NCI-H345 treated with DMSO at 0.1 percent for 48 hours (cell line): ENCODE results near the gene IGFN1.
"Not testable (repeated sequence)": the region's sequence is repeated elsewhere in the genome, so short reads cannot be mapped to it uniquely, and the experiment has no call there.

Source experiments
- DNase-seq: peaks from one replicate; lab custom pipeline; 2025; ENCODE audit not compliant: unreplicated experiment; lab: John Stamatoyannopoulos, UW

Gene IGFN1

DNA sequence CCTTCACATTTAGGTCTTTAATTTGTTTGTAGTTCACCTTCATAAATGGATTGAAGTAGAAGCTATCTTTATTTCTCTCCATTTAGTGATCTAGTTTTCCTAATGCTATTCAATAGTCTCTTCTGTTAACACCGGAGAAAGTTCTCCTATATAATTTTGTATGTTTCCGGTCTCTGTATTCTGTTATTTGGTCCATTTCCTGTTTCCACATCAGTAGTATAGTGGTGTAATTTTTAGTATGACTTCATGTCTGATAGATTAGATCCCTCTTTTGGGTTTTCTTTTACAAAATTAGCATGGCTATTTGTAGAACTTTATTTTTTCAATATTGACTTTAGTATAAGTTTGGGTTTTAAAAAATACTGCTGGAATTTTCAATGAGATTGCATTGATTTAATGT, 51.1 kb downstream of the IGFN1 start:
- DNase-seq: no peak

DNA sequence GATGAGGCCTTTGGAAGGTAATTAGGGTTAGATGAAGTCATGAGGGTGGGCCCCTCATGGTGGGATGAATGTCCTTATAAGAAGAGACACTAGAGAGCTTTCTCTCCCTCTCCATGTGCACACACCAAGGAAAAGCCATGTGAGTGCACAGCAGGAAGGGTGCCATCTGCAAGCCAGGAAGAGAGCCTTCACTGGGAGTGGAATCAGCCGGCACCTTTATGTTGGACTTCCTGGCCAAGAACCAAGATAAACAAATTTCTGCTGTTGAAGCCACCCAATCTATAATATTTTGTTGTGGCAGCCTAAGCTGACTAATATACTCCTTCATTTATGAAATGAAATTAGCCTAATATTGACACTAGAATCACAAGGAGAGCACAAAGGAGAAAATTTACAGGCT, 54.5 kb downstream of the IGFN1 start:
- DNase-seq: peak; percentile 55

DNA sequence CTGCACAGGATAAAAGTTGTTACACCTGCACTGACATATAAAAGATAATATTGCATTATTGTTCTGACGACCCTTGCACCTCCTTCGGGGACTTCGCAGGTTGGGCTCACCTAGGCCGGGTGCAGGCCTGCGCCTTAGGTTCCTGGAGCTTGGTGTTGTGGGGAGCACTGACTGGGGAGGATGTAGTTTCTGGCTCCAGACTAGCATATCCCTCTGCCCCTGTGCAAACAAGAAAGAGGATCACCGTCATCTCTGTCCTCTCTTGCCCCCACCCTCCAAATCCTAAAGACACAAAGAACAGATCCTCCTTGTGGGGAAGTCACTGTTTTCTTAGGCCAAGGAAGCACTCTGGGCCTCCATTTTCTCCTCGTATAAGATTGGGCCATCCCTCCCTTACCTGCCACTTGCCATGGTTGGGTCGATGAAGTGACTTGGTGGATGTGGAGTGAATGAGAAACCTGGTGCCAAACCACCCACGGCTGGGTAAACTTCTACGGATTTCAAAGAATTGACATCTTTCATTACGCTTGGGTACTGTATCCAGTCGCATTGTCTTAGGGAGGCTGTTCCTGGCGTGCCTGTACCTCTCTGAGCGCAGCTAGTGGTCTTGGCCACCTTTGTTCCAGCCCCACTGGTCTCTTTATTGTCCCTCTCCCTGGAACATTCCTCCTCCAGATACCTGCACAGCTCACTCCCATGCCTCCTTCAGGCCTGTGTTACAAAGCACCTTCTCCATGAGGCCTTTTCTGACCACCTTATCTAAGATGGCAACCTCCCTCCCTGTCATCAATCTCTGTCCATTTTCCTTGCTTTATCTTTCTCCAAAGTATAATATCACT, 58.3 kb downstream of the IGFN1 start:
- no peak for DNase-seq

DNA sequence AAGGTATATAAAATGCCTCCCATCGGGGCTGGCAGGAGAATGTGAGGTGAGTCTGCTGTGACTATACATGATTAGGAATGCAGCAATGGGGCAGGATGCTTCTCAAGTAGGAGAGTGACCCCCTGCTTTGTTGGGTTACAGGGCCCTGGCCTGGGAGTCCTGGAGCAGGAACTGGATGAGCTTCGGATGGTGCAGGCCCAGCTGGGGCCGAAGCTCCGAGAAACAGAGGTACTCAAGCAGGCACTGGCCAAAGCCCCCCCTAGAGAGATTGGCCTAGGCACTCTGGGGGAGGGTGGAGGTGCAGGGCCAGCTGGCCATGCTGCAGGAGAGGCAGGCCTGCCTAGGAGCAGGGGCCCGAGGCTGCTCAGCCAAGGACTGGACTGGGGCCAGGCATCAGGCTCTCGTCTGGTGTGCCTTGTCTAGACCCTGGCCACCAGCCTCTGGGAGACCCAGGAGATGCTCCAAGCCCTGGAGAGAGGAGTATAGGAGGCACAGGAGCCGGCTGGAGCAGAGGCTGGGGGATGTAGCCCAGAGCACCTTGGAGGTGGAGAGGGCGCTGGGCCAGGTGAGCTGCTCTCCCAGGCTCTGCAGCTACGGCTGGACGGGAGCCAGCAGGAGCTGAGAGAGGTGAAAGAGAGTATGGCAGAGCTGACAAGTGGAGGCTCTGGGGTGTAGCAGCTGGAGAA, 59.8 kb downstream of the IGFN1 start:
- peak; percentile 0 for DNase-seq

DNA sequence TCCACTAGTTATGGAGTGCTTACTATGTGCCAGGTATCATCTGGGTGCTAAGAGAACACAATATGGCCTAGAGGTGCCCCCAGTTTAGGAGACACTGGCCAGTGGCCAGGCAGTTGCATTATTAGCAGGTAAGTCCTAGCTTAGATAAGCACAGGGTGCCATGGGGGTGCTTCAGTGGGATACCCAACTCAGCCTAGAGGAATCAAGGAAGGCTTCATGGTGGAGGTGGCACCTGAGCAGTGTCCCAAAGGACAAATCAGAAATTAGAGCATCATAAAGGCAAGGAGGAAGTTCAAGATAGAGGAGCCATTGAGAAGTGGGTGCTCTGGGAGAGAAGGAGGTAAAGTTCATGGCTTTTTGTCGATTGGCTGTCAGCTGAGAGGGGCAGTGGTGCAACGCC, 60.8 kb downstream of the IGFN1 start:
- DNase-seq: no peak

DNA sequence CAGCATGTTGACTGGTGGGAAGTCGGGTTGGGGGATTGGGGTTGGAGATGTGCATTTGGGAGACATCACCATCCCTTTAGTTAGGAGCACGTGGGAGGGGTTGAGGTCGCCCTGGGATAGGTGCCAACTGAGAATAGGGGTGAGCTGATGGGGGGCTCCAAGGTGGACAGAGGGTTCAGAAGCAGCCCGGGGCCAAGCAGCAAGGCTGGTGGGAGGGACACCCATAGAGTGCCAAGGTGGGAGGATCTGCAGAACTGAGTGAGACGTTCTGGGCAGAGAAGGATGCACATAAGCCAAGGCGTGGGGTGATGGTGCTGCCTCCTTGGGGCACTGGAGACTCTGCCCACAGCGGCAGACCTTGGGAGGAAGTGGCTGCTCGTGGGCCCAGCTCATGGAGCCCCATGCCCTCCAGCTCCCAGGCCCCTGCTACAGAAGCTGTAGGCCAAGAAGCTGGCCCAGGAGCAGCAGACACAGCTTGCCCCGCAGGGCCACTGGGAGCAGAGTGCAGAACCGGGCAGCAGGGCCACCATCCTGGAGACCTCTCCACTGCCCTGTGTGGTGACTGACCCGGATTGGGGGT, 61.3 kb downstream of the IGFN1 start:
- DNase-seq: no peak

DNA sequence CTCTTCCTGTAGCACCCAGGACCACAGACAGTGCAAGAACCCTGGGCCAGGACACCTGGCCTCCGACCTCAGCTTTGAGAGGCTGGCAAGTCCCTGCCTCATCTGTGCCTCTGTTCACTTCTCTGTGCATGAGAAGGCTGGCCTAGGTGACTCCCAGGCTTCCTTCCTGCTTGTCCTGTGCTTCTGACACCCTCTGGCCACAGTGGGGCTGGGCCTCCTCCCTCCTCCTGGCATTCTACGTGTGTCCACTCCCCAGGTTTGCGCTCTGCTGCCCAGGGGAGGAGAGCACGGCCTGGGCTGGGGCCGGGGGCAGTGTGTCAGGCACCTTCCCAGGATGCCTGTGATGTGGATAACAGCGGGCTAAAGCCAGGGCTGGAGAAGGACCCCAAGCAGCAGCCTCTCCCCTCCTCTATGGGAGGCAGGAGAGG, 62.3 kb downstream of the IGFN1 start:
- no peak for DNase-seq

DNA sequence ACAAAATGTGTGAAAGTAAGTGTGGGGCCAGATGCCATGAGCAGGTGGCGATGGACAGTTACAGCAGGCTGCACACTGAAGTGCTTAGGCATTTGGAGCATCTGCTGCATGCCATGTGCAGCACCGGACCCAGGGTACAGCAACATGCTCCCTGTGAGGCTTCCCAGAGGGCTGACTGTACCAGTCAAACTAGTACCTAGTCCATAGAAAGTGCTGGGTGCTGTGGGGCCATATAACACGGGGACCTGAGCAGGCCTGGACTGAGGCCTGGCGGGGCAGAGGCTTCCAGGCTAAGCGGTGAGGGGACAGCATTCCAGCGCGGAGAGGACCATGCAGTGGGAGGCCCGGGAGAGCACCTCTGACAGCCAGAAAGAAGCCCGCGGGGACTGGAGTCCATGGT, 62.8 kb downstream of the IGFN1 start:
- no peak for DNase-seq

DNA sequence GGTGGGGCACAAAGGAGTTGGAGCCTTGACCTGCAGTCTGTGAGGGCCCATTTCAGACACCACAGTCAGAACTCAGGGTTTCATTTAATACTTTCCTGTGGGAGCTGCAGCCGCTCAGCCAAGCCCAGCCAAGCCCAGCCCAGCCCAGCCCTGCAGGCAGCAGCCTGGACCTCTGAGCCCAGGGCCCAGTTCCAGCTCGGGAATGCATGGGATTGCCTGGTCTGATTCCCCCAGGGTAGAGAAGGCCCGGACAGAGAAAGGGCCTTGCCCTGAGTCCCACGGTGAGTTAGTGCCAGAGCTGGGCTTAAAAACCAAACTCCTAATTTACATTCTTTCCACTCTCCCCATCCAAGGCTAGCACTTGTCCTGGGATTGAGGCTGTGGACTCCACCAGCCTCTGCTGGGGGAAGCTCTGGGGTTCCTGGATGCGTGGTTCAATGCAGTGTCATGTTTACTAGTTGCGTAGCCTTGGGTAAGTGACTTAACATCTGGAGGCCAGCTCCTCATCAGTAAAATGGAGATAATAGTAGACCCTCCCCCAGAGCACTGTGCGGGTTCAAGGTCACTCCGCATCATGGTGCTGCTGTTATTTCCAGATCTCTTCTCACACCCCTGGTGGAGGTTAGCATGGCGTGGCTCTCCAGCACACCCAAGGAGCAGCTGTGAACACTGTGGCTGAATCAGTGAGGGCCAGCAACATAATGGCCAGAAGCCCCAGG, 63.4 kb downstream of the IGFN1 start:
- DNase-seq: no peak

DNA sequence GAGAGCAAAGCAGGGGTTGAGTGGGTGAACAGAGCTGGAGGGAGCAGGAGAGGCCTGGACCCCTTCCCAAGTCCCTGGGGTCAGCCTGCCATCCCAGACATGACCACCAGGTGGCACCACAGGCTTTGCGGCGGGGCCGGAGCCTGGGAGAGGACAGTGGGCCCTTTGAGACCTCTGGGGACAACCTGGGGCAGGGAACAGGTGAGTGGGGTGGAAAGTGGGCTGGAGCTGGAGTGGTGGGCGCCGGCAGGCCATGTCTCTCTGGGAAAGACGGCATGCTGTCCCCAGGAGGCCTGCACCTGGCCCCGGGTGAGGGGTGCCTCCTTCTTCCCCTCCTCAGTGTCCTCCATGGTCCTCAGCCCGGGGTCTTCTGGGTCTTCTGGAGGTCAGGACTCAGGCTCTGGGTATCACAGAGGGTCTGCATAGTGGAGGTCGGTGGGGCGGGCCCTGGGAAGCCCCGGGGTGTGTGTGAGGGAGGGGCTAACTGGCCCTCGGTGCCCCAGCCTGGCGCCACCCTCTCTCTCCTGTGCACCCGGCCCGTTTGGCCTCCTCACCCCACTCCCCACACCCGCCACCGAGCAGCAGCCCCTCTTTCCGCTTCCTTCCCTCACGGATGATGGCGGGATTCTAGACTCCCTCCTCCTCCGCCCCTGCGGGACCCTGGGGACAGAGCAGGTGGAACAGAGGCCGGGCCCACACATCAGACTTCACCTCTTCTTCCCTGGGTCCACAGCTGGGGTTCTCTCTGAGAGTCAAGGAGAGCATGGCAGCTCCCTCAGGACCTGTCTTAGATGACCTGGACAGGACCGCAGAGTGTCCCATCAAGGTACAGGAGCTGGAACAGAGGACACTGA, 64.2 kb downstream of the IGFN1 start:
- DNase-seq: peak; percentile 1

DNA sequence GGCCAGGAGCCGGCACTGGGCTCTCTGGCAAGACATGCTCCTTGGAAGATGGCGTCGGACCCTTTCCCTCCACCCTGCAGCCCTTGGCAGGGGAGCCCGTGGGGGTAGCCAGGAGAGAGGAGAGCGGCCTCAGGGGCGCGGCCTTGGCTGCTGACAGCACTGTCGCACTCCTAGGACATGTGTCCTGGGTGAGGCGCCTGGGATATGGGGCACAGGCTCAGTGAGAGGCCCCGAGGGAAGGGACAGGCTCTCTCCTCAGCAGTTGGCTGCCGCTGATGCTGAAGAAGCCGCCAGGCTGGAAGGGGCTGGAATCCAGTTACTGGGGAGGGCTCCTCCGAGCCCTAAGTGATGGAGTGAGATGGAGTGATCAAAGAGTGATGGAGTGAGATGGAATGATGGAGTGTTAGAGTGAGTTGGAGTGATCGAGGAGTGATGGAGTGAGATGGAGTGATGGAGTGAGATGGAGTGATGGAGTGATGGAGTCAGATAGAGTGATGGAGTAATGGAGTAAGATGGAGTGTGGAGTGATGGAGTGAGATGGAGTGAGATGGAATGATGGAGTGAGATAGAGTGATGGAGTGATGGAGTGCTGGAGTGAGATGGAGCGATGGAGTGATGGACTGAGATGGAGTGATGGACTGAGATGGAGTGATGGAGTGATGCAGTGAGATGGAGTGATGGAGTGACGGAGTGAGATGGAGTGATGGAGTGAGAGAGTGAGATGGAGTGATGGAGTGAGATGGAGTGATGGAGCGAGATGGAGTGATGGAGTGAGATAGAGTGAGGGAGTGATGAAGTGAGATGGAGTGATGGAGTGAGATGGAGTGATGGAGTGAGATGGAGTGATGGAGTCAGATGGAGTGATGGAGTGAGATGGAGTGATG, 65.1 kb downstream of the IGFN1 start:
- DNase-seq: no peak

DNA sequence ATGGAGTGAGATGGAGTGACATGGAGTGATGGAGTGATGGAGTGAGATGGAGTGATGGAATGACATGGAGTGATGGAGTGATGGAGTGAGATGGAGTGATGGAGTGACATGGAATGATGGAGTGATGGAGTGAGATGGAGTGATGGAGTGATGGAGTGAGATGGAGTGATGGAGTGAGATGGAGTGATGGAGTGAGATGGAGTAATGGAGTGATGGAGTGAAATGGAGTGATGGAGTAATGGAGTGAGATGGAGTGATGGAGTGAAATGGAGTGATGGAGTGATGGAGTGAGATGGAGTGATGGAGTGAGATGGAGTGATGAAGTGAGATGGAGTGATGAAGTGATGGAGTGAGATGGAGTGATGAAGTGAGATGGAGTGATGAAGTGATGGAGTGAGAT, 67.5 kb downstream of the IGFN1 start:
- DNase-seq: not testable (repeated sequence)

DNA sequence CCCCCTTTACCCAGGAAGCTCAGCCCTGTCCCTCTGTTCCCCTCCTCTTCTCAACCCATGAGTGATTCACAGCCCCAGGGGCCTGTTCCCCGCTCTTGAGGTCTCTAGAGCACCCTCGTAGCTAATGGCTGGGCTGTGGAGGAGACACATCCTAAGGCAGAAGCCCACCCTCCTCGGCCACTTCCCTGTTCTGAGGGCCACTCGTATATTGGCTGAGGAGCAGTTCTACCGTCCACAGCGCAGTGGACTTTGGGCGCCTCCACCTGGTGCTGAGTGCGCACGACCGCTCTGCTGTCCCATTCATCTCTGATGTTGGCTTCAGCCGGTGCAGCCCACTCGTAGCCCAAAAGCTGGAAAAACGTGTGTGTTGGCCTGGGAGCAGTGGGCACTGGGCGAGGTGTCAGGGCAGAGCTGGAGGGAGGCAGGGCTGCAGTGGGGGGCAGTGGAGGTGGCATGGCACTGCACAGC, 68.2 kb downstream of the IGFN1 start:
- DNase-seq: no peak

DNA sequence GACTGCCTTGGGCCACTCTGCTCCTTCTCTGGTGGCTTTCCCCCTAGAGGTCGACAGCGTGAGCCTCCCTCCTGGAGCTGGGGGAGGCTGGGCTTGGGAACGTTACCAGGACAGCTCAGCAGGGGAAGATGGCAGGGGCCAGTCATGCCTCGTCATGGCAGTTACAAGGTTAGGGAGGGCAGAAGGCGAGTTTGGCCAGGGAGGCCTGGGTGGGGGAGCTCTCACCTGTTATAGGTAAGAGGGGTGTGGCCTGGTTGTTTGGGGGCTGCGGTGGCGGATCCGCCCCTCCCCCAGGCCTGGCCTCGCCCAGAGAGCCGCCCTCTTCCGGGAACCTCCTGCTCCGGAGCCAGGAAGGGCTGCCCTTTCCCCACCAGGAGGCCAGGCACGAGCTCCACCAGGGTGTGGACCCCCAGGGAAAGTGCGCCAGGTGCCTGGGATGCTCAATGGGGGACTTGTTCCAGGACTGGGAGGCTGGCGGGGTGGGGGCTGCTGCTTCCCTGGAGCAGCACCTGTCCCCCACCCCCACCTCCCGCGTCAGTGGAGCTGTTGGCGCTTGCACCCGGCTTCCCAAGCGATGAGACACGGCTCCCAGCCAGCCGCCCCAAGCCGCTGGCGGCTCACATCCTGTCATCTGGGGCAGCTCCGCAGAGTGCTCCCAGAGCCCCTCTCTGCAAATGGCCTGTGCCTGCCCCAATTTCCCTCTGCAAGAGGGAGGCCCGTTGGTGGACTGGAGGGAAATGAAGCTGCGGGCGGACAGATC, 69.0 kb downstream of the IGFN1 start:
- no peak for DNase-seq

DNA sequence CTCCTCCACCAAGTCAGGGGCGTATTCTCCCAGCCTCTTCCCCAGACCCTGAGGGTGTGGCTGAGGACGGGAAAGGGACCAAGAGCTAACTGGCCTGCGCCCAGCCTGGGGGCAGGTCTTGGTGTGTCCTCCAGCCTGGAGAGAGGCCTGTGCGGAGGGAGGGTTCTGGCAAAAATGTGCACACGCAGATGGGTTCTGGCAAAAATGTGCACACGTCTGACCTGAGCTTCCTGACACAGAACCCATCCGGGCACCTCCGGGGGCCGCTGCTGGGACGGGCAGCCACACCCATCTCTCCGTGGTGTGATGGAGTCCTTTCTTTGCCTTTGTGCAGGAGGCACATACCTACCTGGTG, 69.6 kb downstream of the IGFN1 start:
- no peak for DNase-seq

DNA sequence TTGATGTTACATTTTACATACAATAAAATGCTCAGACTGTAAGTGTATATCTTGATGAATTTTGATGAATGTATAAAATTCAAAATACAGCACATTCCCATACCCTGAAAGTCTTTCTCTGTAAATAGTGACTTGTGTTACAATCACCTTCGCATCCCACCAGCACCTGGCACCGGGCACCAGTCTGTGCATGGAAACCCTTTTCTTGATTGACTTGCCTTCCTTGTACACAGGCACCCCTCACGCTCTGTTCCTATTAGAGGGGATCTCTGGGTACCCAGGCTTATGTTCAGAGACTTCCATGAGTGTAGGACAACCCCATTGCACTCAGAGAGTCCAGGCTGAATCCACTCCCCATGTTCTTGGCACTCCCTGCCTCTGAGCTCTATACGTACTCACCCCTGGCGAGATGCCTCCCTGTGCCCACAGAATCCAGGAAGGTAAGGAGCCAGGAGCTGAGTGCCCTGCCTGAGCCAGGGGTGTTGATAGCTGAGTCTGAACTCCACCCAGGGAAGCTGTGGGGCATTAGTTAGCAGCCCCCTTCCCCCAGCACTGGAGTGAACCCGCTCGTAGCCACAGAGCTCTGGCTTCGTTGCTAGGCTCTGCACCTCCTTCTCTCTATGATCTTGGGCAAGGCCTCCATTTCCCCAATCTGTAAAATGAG, 70.2 kb downstream of the IGFN1 start:
- no peak for DNase-seq

DNA sequence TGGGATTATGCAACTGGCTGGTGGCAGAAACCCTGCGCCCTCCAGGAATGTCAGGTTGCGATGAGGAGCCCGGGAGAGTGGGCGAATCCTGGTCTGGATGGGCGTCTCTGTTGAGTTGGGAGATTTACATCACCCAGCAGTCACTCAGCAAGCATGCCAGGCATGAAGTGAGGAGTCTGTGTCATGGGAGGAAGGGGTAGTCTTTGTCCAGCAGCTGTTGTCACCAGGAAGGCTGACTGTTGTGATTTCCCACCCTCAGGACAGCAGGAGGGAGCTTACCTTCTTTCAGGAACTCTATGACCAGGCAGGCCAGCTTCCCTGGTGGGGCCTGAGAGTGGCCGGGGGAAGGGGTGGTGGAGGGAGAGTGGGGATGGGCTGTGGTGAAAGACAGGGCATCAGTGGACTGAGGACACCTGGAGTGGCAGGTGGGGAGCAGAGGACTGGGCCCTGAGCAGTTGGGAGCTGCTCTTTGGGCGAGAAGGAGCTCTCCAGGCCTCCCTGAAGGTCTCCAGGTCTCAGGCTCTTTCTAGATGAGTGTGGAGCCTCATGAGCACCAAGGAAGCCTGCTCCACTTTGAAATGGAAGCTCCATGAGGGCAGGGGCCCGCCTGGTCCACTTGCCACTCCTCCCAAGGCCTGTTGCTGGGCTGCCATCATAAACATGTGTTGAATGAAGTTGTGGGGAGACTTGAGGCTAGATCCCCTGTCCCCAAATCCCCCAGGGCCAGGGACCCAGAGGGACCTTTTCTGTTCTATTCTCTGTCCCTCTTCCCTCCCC, 71.3 kb downstream of the IGFN1 start:
- DNase-seq: no peak
